SK-N-SH treated with all-trans-retinoic acid at 6 μM for 48 hours (cell line): ENCODE measurements around the gene NDUFA13.

Experiments used
- ATAC-seq: fragments of 200-7000 bp; cut with Tn5 transposase; 3 replicates; pipeline ENCODE4 v1.9.1; 2020; ENCODE audit warnings: mild to moderate bottlenecking, moderate library complexity
- ARNTL ChIP-seq: fragments of 450-650 bp; formaldehyde crosslinking; IDR thresholded peaks from 2 replicates; pipeline ENCODE4 v1.5.0; 2020; ENCODE audit warnings: low read depth, mild to moderate bottlenecking, moderate library complexity, borderline replicate concordance
- BACH2 ChIP-seq: fragments of 250-450 bp; sonication (Bioruptor Pico); IDR thresholded peaks from 2 replicates; pipeline ENCODE4 v1.9.0; 2021; ENCODE audit warnings: mild to moderate bottlenecking, borderline replicate concordance
- CREB5 ChIP-seq: fragments of 250-450 bp; sonication (Bioruptor Pico); IDR thresholded peaks from 2 replicates; pipeline ENCODE4 v1.5.1; 2020; ENCODE audit warnings: low read depth, mild to moderate bottlenecking, moderate library complexity
- CSDC2 ChIP-seq: fragments of 250-450 bp; sonication (Bioruptor Pico); IDR thresholded peaks from 2 replicates; pipeline ENCODE4 v1.5.0; 2020; ENCODE audit warnings: mild to moderate bottlenecking, moderate library complexity
- CSRNP3 ChIP-seq: fragments of 250-450 bp; sonication (Bioruptor Pico); IDR thresholded peaks from 2 replicates; pipeline ENCODE4 v1.5.1; 2021; ENCODE audit warnings: mild to moderate bottlenecking, moderate library complexity
- ESRRG ChIP-seq: fragments of 250-450 bp; sonication (Bioruptor Pico); IDR thresholded peaks from 2 replicates; pipeline ENCODE4 v1.6.1; 2021; ENCODE audit warnings: mild to moderate bottlenecking
- GLIS3 ChIP-seq: fragments of 250-450 bp; sonication (Bioruptor Pico); IDR thresholded peaks from 2 replicates; pipeline ENCODE4 v1.5.0; 2020; ENCODE audit warnings: mild to moderate bottlenecking, moderate library complexity
- ISL1 ChIP-seq: fragments of 250-450 bp; sonication (Bioruptor Pico); IDR thresholded peaks from 2 replicates; pipeline ENCODE4 v2.1.2; 2022; ENCODE audit warnings: mild to moderate bottlenecking, moderate library complexity
- OSR1 ChIP-seq: fragments of 250-450 bp; sonication (Bioruptor Pico); IDR thresholded peaks from 2 replicates; pipeline ENCODE4 v1.8.0; 2022; ENCODE audit warnings: moderate library complexity, mild to moderate bottlenecking, inconsistent platforms
- PATZ1 ChIP-seq: fragments of 250-450 bp; sonication (Bioruptor Pico); IDR thresholded peaks from 2 replicates; pipeline ENCODE4 v1.8.0; 2020; ENCODE audit warnings: mild to moderate bottlenecking, moderate library complexity, borderline replicate concordance
- POU6F1 ChIP-seq: fragments of 250-450 bp; sonication (Bioruptor Pico); IDR thresholded peaks from 2 replicates; pipeline ENCODE4 v1.8.0; 2021; ENCODE audit warnings: low read depth, mild to moderate bottlenecking, moderate library complexity, borderline replicate concordance
- PPARA ChIP-seq: fragments of 250-450 bp; sonication (Bioruptor Pico); IDR thresholded peaks from 2 replicates; pipeline ENCODE4 v1.5.0; 2020; ENCODE audit warnings: mild to moderate bottlenecking, borderline replicate concordance
- RARB ChIP-seq: fragments of 250-450 bp; sonication (Bioruptor Pico); IDR thresholded peaks from 2 replicates; pipeline ENCODE4 v1.8.0; 2021; ENCODE audit warnings: mild to moderate bottlenecking, moderate library complexity
- SNAI2 ChIP-seq: fragments of 250-450 bp; sonication (Bioruptor Pico); IDR thresholded peaks from 2 replicates; pipeline ENCODE4 v1.5.0; 2020; ENCODE audit warnings: mild to moderate bottlenecking, moderate library complexity
- TCF4 ChIP-seq: fragments of 250-450 bp; sonication (Bioruptor Pico); IDR thresholded peaks from 2 replicates; pipeline ENCODE4 v1.8.0; 2021; ENCODE audit warnings: mild to moderate bottlenecking, moderate library complexity, borderline replicate concordance
- TOX ChIP-seq: fragments of 250-450 bp; sonication (Bioruptor Pico); IDR thresholded peaks from 2 replicates; pipeline ENCODE4 v1.8.0; 2021; ENCODE audit warnings: mild to moderate bottlenecking, moderate library complexity, borderline replicate concordance
- TSHZ2 ChIP-seq: fragments of 250-450 bp; sonication (Bioruptor Pico); IDR thresholded peaks from 2 replicates; pipeline ENCODE4 v1.5.0; 2020; ENCODE audit warnings: mild to moderate bottlenecking, moderate library complexity
- ZC3H10 ChIP-seq: fragments of 250-450 bp; sonication (Bioruptor Pico); IDR thresholded peaks from 2 replicates; pipeline ENCODE4 v1.5.1; 2021; ENCODE audit warnings: mild to moderate bottlenecking, moderate library complexity
- ZFP3 ChIP-seq: fragments of 250-450 bp; sonication (Bioruptor Pico); IDR thresholded peaks from 2 replicates; pipeline ENCODE4 v1.5.0; 2020; ENCODE audit warnings: mild to moderate bottlenecking, moderate library complexity
- ZFP30 ChIP-seq: fragments of 450-650 bp; formaldehyde crosslinking; IDR thresholded peaks from 2 replicates; pipeline ENCODE4 v1.5.0; 2022; ENCODE audit warnings: mild to moderate bottlenecking, moderate library complexity
- ZNF565 ChIP-seq: fragments of 450-650 bp; formaldehyde crosslinking; conservative IDR thresholded peaks from 2 replicates; pipeline ENCODE4 v1.5.0; 2020; ENCODE audit warnings: low read depth, mild to moderate bottlenecking, moderate library complexity
- ZNF70 ChIP-seq: fragments of 450-650 bp; formaldehyde crosslinking; IDR thresholded peaks from 2 replicates; pipeline ENCODE4 v1.5.0; 2020; ENCODE audit warnings: mild to moderate bottlenecking, moderate library complexity
- ZNF8 ChIP-seq: fragments of 450-650 bp; formaldehyde crosslinking; IDR thresholded peaks from 2 replicates; pipeline ENCODE4 v1.5.0; 2020; ENCODE audit warnings: mild to moderate bottlenecking, moderate library complexity

The NDUFA13 gene

GRCh38 chr19:19530423-19530804, 14.4 kb downstream of the NDUFA13 start:
- TF ChIP-seq ZC3H10 (CRISPR knock-in tag) (no peak), RARB (CRISPR knock-in tag) (no peak), SNAI2 (CRISPR knock-in tag) (no peak), CSDC2 (CRISPR knock-in tag) (no peak), BACH2 (CRISPR knock-in tag) (no peak), TOX (CRISPR knock-in tag) (no peak), TSHZ2 (CRISPR knock-in tag) (no peak), CSRNP3 (CRISPR knock-in tag) (no peak), ZNF8 (CRISPR knock-in tag) (no peak), ZNF565 (no peak), TCF4 (CRISPR knock-in tag) (no peak), POU6F1 (no peak), ISL1 (CRISPR knock-in tag) (no peak), OSR1 (CRISPR knock-in tag) (no peak), ARNTL (no peak), CREB5 (CRISPR knock-in tag) (no peak), ZFP3 (CRISPR knock-in tag) (no peak), ZFP30 (CRISPR knock-in tag) (no peak), ESRRG (CRISPR knock-in tag) (no peak), ZNF70 (CRISPR knock-in tag) (no peak)
- ATAC-seq = no peak; the same call in 2 of the 3 replicates

GRCh38 chr19:19530889-19531288, 14.9 kb downstream of the NDUFA13 start:
- TF ChIP-seq ARNTL = no peak
- TF ChIP-seq RARB (CRISPR knock-in tag) = no peak
- TF ChIP-seq ZC3H10 (CRISPR knock-in tag) = no peak
- TF ChIP-seq PATZ1 (CRISPR knock-in tag) = no peak
- no peak for TF ChIP-seq ZNF8 (CRISPR knock-in tag)
- no peak for TF ChIP-seq CSDC2 (CRISPR knock-in tag)
- no peak for ATAC-seq

GRCh38 chr19:19531951-19532805, 16.2 kb downstream of the NDUFA13 start:
- ATAC-seq = peak; percentile 77
- TF ChIP-seq CSDC2 (CRISPR knock-in tag) (no peak), ESRRG (CRISPR knock-in tag) (no peak), ZC3H10 (CRISPR knock-in tag) (no peak), SNAI2 (CRISPR knock-in tag) (no peak), GLIS3 (no peak), ZFP30 (CRISPR knock-in tag) (no peak), TCF4 (CRISPR knock-in tag) (no peak), ZNF565 (no peak), ZNF70 (CRISPR knock-in tag) (no peak), ISL1 (CRISPR knock-in tag) (no peak), PATZ1 (CRISPR knock-in tag) (no peak), PPARA (CRISPR knock-in tag) (no peak), TSHZ2 (CRISPR knock-in tag) (no peak)
